ENCODE measurements around the gene CCNY. TPM values are rescaled to one million over a fixed set of nuclear protein-coding genes. Genes with fewer than 3 reads are reported as not detected.

Gene CCNY
- total RNA-seq, 1 experiment from 2014 or later: 62.2 TPM

GRCh38 chr10:35545878-35546590 is 209.7 kb downstream of the CCNY start:
- H3K27ac ChIP-seq (ENCODE audit: low read depth, low read length): no peak overlapping the region
- no peak overlapping the region for H3K4me2 ChIP-seq (ENCODE audit: low read length)
- H4K20me1 ChIP-seq (ENCODE audit: insufficient read depth): no peaks in the 10 kb centered on the region
- no peak overlapping the region for H3K4me3 ChIP-seq (replicated peaks in 1 of 2; ENCODE audit: low read depth in 1 of 2, low read length in 2 of 2)
- no peak for TF ChIP-seq FOSL1 (IDR thresholded peaks at IDR 0.05; ENCODE audit: low read depth)
- no peak for TF ChIP-seq JUND (IDR thresholded peaks at IDR 0.05)
- no peak for TF ChIP-seq POLR2AphosphoS5 (IDR thresholded peaks at IDR 0.05; ENCODE audit: low read depth, low read length)
- no peak for TF ChIP-seq SIN3A (IDR thresholded peaks at IDR 0.05; ENCODE audit: low read depth)
- no peak for TF ChIP-seq SRF (IDR thresholded peaks at IDR 0.05; ENCODE audit: low read depth)
- POLR2A ChIA-PET: no interaction called here
- BruUV-seq (replicated peaks): no TSS peak
- CTCF ChIA-PET: interaction anchor here (1.3 to 2.0 kb wide), 3 partner anchors 10 to 17 kb away, joined by 3 to 11 read pairs (median 8); no protein-coding TSS in a partner anchor
- H3K9me3 ChIP-seq (ENCODE audit: control insufficient read depth in 1 of 2, insufficient read depth in 1 of 2, low read depth in 1 of 2, low read length in 2 of 2): no peaks in the 10 kb centered on the region
- no peaks in the 10 kb centered on the region for H3K9me2 ChIP-seq (ENCODE audit: insufficient read depth)
- RAD21 ChIA-PET (ENCODE audit: low non-redundant PET in 1 of 2, low total read pairs in 2 of 2, uncharacterized antibody in 2 of 2, unreplicated experiment in 2 of 2): no interaction called here
- no peaks in the 10 kb centered on the region; a peak in 1 of 4 replicates for H3K4me1 ChIP-seq (ENCODE audit: control insufficient read depth in 1 of 2, insufficient read depth in 2 of 2, low read length in 2 of 2)
- no peak overlapping the region for H3K9ac ChIP-seq (ENCODE audit: low read length)
- no peak for DNase-seq (ENCODE audit: low read depth, low spot score)
- H2AFZ ChIP-seq (ENCODE audit: low read depth, low read length, poor library complexity, severe bottlenecking): no peak overlapping the region
- intact Hi-C loops (cut with micrococcal nuclease): no loop called here
- no peak for ATAC-seq
- no peaks in the 10 kb centered on the region for H3K36me3 ChIP-seq (ENCODE audit: control insufficient read depth in 1 of 2, insufficient read depth in 2 of 2, low read length in 2 of 2)
- no peaks in the 10 kb centered on the region for H3K79me2 ChIP-seq (ENCODE audit: insufficient read depth, low read length)
- H3K27me3 ChIP-seq (ENCODE audit: insufficient read depth, low read length): no peaks in the 10 kb centered on the region

DNA sequence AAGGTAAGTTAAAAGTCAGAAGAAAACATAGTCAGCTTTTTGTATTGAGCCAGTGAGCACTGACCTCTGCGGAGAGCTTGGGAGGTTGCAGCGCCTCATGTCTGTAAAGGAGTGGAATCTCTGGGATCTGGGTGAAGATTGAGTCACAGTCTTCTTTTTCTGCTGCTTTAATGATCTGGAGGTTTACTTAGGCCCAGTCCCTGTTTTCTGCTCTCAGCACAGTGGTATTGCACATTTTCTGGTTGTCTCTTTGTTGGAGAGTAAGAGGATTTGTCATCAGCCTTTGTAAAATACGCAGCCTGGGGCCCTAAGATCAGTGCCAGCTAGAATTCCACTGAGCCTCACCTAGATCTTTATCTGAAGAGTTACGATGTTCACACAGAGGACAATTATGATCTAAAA is 210.5 kb downstream of the CCNY start:
- H3K9ac ChIP-seq (ENCODE audit: low read length): no peak overlapping the region
- no peak for DNase-seq (ENCODE audit: low read depth, low spot score)
- H4K20me1 ChIP-seq (ENCODE audit: insufficient read depth): no peaks in the 10 kb centered on the region
- H3K4me2 ChIP-seq (ENCODE audit: low read length): no peak overlapping the region
- H3K36me3 ChIP-seq (ENCODE audit: control insufficient read depth in 1 of 2, insufficient read depth in 2 of 2, low read length in 2 of 2): no peaks in the 10 kb centered on the region
- ATAC-seq: no peak
- no peaks in the 10 kb centered on the region for H3K79me2 ChIP-seq (ENCODE audit: insufficient read depth, low read length)
- no peaks in the 10 kb centered on the region for H3K9me2 ChIP-seq (ENCODE audit: insufficient read depth)
- H3K27ac ChIP-seq (ENCODE audit: low read depth, low read length): no peak overlapping the region
- intact Hi-C loops (cut with micrococcal nuclease): no loop called here
- TF ChIP-seq RAD21 (IDR thresholded peaks at IDR 0.05; ENCODE audit: low read depth) (no peak), YY1 (IDR thresholded peaks at IDR 0.05; ENCODE audit: extremely low read depth, insufficient replicate concordance, low read depth, low read length) (no peak), MAX (IDR thresholded peaks at IDR 0.05) (no peak), CBX3 (IDR thresholded peaks at IDR 0.05; ENCODE audit: low read depth) (no peak), EZH2 (IDR thresholded peaks at IDR 0.05) (no peak)
- TF ChIP-seq, protein P1, sequence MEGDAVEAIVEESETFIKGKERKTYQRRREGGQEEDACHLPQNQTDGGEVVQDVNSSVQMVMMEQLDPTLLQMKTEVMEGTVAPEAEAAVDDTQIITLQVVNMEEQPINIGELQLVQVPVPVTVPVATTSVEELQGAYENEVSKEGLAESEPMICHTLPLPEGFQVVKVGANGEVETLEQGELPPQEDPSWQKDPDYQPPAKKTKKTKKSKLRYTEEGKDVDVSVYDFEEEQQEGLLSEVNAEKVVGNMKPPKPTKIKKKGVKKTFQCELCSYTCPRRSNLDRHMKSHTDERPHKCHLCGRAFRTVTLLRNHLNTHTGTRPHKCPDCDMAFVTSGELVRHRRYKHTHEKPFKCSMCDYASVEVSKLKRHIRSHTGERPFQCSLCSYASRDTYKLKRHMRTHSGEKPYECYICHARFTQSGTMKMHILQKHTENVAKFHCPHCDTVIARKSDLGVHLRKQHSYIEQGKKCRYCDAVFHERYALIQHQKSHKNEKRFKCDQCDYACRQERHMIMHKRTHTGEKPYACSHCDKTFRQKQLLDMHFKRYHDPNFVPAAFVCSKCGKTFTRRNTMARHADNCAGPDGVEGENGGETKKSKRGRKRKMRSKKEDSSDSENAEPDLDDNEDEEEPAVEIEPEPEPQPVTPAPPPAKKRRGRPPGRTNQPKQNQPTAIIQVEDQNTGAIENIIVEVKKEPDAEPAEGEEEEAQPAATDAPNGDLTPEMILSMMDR (IDR thresholded peaks at IDR 0.05 in 2 of 3, conservative IDR thresholded peaks at IDR 0.05 in 1 of 3; ENCODE audit: borderline replicate concordance in 1 of 3, insufficient read depth in 1 of 3, low read depth in 2 of 3, low read length in 2 of 3): 0 out of 6 replicates have a peak, but pooled peaks of 1 of the 3 experiments have one; percentile 14
- H3K4me3 ChIP-seq (replicated peaks in 1 of 2; ENCODE audit: low read depth in 1 of 2, low read length in 2 of 2): no peak overlapping the region
- ChIA-PET CTCF (interaction anchor here (1.3 to 2.0 kb wide), 3 partner anchors 9 to 16 kb away, joined by 3 to 11 read pairs (median 8); no protein-coding TSS in a partner anchor), POLR2A (no interaction called here), RAD21 (ENCODE audit: low non-redundant PET in 1 of 2, low total read pairs in 2 of 2, uncharacterized antibody in 2 of 2, unreplicated experiment in 2 of 2) (no interaction called here)
- H3K4me1 ChIP-seq (ENCODE audit: control insufficient read depth in 1 of 2, insufficient read depth in 2 of 2, low read length in 2 of 2): no peaks in the 10 kb centered on the region; a peak in 1 of 4 replicates
- no TSS peak for BruUV-seq (replicated peaks)
- no peak overlapping the region for H2AFZ ChIP-seq (ENCODE audit: low read depth, low read length, poor library complexity, severe bottlenecking)
- no peaks in the 10 kb centered on the region for H3K27me3 ChIP-seq (ENCODE audit: insufficient read depth, low read length)
- H3K9me3 ChIP-seq (ENCODE audit: control insufficient read depth in 1 of 2, insufficient read depth in 1 of 2, low read depth in 1 of 2, low read length in 2 of 2): no peaks in the 10 kb centered on the region

Measured in HCT116 (cell line).